K562 (cell line): ENCODE data around the gene WDR31. TPM values are rescaled to one million over a fixed set of nuclear protein-coding genes. Genes with fewer than 3 reads are reported as not detected.

ENCODE experiments used
- ARID4B ChIP-seq: sonication (generic); formaldehyde crosslinking; IDR thresholded peaks from 2 replicates; pipeline ENCODE4 v1.8.0; 2022; ENCODE audit warnings: mild to moderate bottlenecking, missing genetic modification reagents
- BCLAF1 ChIP-seq, 2 experiments: fragments of 450-650 bp in 1 of 2; IDR thresholded peaks; 2 replicates each; pipeline ENCODE4 v1.6.1; 2011 to 2017; ENCODE audit warnings: low read depth in 2 of 2, antibody characterized with exemption in 1 of 2, borderline replicate concordance in 1 of 2, low read length in 1 of 2, mild to moderate bottlenecking in 1 of 2, mixed read lengths in 1 of 2; ENCODE audit not compliant: control insufficient read depth in 1 of 2
- FUS ChIP-seq: fragments of 200-400 bp; formaldehyde crosslinking; optimal IDR thresholded peaks from 2 replicates; pipeline ENCODE3; 2017; ENCODE audit warnings: low read depth, low read length
- HES1 ChIP-seq: fragments of 450-650 bp; IDR thresholded peaks from 2 replicates; pipeline ENCODE4 v1.6.1; 2016; ENCODE audit warnings: low read depth, mild to moderate bottlenecking, moderate library complexity
- HSF4 ChIP-seq: fragments of 250-450 bp; sonication (Bioruptor Pico); IDR thresholded peaks from 2 replicates; pipeline ENCODE4 v2.1.2; 2022; ENCODE audit warnings: mild to moderate bottlenecking, moderate library complexity, borderline replicate concordance
- MAZ ChIP-seq, 2 experiments: fragments of 450-650 bp in 1 of 2; sonication (generic) in 1 of 2; formaldehyde crosslinking; IDR thresholded peaks in 1 of 2; conservative IDR thresholded peaks in 1 of 2; 2 replicates each; pipeline versions ENCODE4 v1.4.0 to v1.5.0; 2020; ENCODE audit warnings: mild to moderate bottlenecking in 1 of 2, missing genetic modification reagents in 1 of 2
- MTA1 ChIP-seq: fragments of 450-650 bp; IDR thresholded peaks from 2 replicates; pipeline ENCODE4 v1.6.1; 2017; ENCODE audit warnings: borderline replicate concordance
- MYBL2 ChIP-seq, 2 experiments: fragments of 450-650 bp in 1 of 2; sonication (generic) in 1 of 2; formaldehyde crosslinking in 1 of 2; IDR thresholded peaks; 2 replicates each; pipeline versions ENCODE4 v1.6.1 to v1.8.1; 2017 to 2022; ENCODE audit warnings: borderline replicate concordance in 1 of 2, inconsistent platforms in 1 of 2, low read depth in 1 of 2, mild to moderate bottlenecking in 1 of 2, missing genetic modification reagents in 1 of 2, moderate library complexity in 1 of 2
- PML ChIP-seq: IDR thresholded peaks from 2 replicates; pipeline ENCODE4 v1.6.1; 2012; ENCODE audit warnings: low read length, inconsistent platforms
- RFX5 ChIP-seq: IDR thresholded peaks from 2 replicates; pipeline ENCODE4 v1.6.1; 2011; ENCODE audit warnings: low read depth, mild to moderate bottlenecking, improper control_type of control experiment, low read length
- ZBTB17 ChIP-seq: fragments of 450-650 bp; formaldehyde crosslinking; IDR thresholded peaks from 2 replicates; pipeline ENCODE4 v1.4.0; 2020; ENCODE audit warnings: mild to moderate bottlenecking
- ZC3H8 ChIP-seq: fragments of 450-650 bp; IDR thresholded peaks from 2 replicates; pipeline ENCODE4 v1.6.1; 2017
- polyA plus RNA-seq, 8 experiments: library from polyadenylated mRNA; depleted of rRNA in 4 of 8; stranded (reverse) in 5 of 8; unstranded in 3 of 8; fragments of >200 nt; fragmentation: Nextera tagmentation in 2 of 8; fragmentation: Illumina TruSeq in 1 of 8; extraction: Ambion mirVana in 2 of 8; extraction: Trizol in 1 of 8; gene quantifications; 2 replicates each; pipeline versions ENCODE4 v1.2.1 to v1.2.3, GENCODE V29; 2011 to 2014; ENCODE audit warnings: inconsistent platforms in 1 of 8, missing spikeins in 1 of 8
- total RNA-seq, 7 experiments: library from RNA; depleted of rRNA in 6 of 7; stranded (reverse); fragments of >200 nt in 6 of 7; fragmentation: Illumina TruSeq in 2 of 7; extraction: Trizol in 2 of 7; gene quantifications; 2 replicates each; pipeline versions ENCODE4 v1.2.1 to v1.2.3, GENCODE V29; 2011 to 2021; ENCODE audit warnings: low replicate concordance in 1 of 7
- TF ChIP-seq, protein P1 (sequence below): fragments of 450-650 bp; formaldehyde crosslinking; IDR thresholded peaks from 2 replicates; pipeline ENCODE4 v1.4.0; 2022; ENCODE audit warnings: missing genetic modification characterization
- TF ChIP-seq, protein P2 (sequence below): fragments of 200-800 bp; sonication (Bioruptor generic); IDR thresholded peaks from 2 replicates; pipeline ENCODE4 v1.6.1; 2017; ENCODE audit warnings: missing genetic modification characterization, missing compliant biosample characterization

The WDR31 gene
- total and polyA plus RNA-seq, 9 of the 15 experiments (the other 6 are each of a cell fraction or from before 2014, with no cell fraction given): 0.35 to 1.8 (median 0.95) TPM

DNA sequence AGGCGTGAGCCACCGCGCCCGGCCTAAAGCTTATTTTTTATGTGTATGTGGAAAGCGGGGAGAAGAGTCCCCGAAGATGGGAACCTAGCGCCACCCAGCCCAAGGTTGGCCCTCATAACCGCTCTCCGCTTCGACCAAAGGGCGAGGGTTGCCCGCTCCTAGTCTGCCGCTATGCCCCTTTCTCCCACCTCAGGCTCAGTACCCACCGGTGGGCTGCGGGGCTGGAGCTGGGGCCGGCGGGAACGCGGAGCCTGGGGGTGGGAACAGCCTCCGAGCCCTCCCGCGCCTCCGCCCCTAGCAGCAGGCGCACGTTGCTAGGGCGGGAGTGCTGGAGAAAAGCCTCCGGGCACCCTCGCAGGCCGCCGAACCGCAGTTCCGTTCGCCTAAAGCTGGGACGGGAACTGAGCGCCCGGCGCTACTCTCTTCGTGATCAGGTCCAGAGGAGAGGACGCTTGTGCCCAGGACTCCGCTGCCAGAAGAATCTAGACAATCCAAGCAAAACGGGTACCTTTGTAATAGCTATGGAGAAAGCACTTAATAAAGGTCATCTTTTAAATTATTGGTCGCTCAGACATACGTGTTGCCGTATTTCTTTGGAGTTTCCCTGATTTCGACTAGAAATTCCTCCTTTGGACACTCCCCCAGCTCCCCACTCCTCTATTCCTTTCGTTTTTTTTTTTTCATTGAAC lies at the start of gene WDR31 (continued):
- TF ChIP-seq ARID4B (peak; percentile 56; the same call in 1 of the 2 replicates), PML (peak; percentile 61), BCLAF1 (IDR thresholded peaks at IDR 0.05; ENCODE audit: borderline replicate concordance in 1 of 2, control insufficient read depth in 1 of 2, low read depth in 2 of 2, low read length in 1 of 2) (peak in 1 of 2 experiments; percentile 95; a peak in 2 of 4 replicates), ZBTB17 (CRISPR knock-in tag) (no peak), MYBL2 (IDR thresholded peaks at IDR 0.05; ENCODE audit: low read depth) (no peak), MYBL2 (CRISPR knock-in tag; IDR thresholded peaks at IDR 0.05; ENCODE audit: borderline replicate concordance) (no peak), HES1 (no peak), FUS (no peak), ZC3H8 (no peak), RFX5 (no peak), MAZ (CRISPR knock-in tag; conservative IDR thresholded peaks at IDR 0.05 in 1 of 2, IDR thresholded peaks at IDR 0.05 in 1 of 2) (peak; percentile 86 to 91), MTA1 (0 out of 2 replicates have a peak, but pooled peaks have one; percentile 41), HSF4 (CRISPR knock-in tag) (no peak)
- TF ChIP-seq, protein P1, sequence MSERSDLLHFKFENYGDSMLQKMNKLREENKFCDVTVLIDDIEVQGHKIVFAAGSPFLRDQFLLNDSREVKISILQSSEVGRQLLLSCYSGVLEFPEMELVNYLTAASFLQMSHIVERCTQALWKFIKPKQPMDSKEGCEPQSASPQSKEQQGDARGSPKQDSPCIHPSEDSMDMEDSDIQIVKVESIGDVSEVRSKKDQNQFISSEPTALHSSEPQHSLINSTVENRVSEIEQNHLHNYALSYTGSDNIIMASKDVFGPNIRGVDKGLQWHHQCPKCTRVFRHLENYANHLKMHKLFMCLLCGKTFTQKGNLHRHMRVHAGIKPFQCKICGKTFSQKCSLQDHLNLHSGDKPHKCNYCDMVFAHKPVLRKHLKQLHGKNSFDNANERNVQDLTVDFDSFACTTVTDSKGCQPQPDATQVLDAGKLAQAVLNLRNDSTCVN (CRISPR knock-in tag): no peak
- TF ChIP-seq, protein P2, sequence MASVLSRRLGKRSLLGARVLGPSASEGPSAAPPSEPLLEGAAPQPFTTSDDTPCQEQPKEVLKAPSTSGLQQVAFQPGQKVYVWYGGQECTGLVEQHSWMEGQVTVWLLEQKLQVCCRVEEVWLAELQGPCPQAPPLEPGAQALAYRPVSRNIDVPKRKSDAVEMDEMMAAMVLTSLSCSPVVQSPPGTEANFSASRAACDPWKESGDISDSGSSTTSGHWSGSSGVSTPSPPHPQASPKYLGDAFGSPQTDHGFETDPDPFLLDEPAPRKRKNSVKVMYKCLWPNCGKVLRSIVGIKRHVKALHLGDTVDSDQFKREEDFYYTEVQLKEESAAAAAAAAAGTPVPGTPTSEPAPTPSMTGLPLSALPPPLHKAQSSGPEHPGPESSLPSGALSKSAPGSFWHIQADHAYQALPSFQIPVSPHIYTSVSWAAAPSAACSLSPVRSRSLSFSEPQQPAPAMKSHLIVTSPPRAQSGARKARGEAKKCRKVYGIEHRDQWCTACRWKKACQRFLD (CRISPR knock-in tag): no peak
